KMS-11 (cell line): Measurements from ENCODE around the gene ZBTB20.

Experiments
- H2AFZ ChIP-seq: fragments of 200-600 bp; sonication (generic); 2 replicates; pipeline ENCODE4 v1.6.1; 2016; ENCODE audit warnings: antibody characterized with exemption, mixed run types, low read depth
- H3K27ac ChIP-seq: fragments of 200-600 bp; sonication (generic); 2 replicates; pipeline ENCODE4 v1.6.1; 2016; ENCODE audit warnings: mild to moderate bottlenecking, mixed run types
- H3K27me3 ChIP-seq: fragments of 200-600 bp; sonication (generic); 2 replicates; pipeline ENCODE4 v1.6.1; 2017; ENCODE audit warnings: mild to moderate bottlenecking, low read depth, mixed run types, moderate library complexity; ENCODE audit not compliant: insufficient read depth
- H3K36me3 ChIP-seq: fragments of 200-600 bp; sonication (generic); 2 replicates; pipeline ENCODE4 v1.6.1; 2017; ENCODE audit warnings: mild to moderate bottlenecking, mixed run types; ENCODE audit not compliant: insufficient read depth
- H3K4me1 ChIP-seq: fragments of 200-600 bp; sonication (generic); 2 replicates; pipeline ENCODE4 v1.6.1; 2016; ENCODE audit warnings: mild to moderate bottlenecking, low read depth, mixed run types; ENCODE audit not compliant: poor library complexity, severe bottlenecking
- H3K4me2 ChIP-seq: fragments of 200-600 bp; sonication (generic); 2 replicates; pipeline ENCODE4 v1.7.0; 2016; ENCODE audit warnings: mild to moderate bottlenecking, mixed run types
- H3K4me3 ChIP-seq: fragments of 200-600 bp; sonication (generic); IDR thresholded peaks from 2 replicates; pipeline ENCODE4 v1.6.1; 2017; ENCODE audit warnings: low read depth, low read length, mixed read lengths; ENCODE audit not compliant: insufficient read depth
- H3K79me2 ChIP-seq: fragments of 200-600 bp; sonication (generic); 2 replicates; pipeline ENCODE4 v1.6.1; 2016; ENCODE audit warnings: low read depth, mixed run types; ENCODE audit not compliant: insufficient read depth
- H3K9ac ChIP-seq: fragments of 200-600 bp; sonication (generic); 2 replicates; pipeline ENCODE4 v1.6.1; 2016; ENCODE audit warnings: mild to moderate bottlenecking, mixed run types
- H4K20me1 ChIP-seq: fragments of 200-600 bp; sonication (generic); 2 replicates; pipeline ENCODE4 v1.6.1; 2016; ENCODE audit warnings: mild to moderate bottlenecking, mixed run types; ENCODE audit not compliant: insufficient read depth
- CTCF ChIP-seq: fragments of 200-600 bp; sonication (generic); conservative IDR thresholded peaks from 2 replicates; pipeline ENCODE4 v1.6.1; 2017; ENCODE audit warnings: low read depth, mild to moderate bottlenecking, antibody characterized with exemption, low read length, moderate library complexity, mixed read lengths

The ZBTB20 gene

GRCh38 chr3:114745322-114746240 is 401.5 kb downstream of the ZBTB20 start:
- Histone ChIP-seq H3K4me3 (no peak overlapping the region), H3K4me2 (0 out of 2 replicates have a peak overlapping the region, but pooled peaks have one; percentile 44), H2AFZ (peak overlapping the region; percentile 59; the same call in 1 of the 2 replicates), H3K36me3 (no peaks in the 10 kb centered on the region), H3K9ac (no peak overlapping the region), H3K4me1 (peaks cover 4% of the 10 kb centered on the region), H4K20me1 (no peaks in the 10 kb centered on the region), H3K27me3 (no peaks in the 10 kb centered on the region), H3K79me2 (no peaks in the 10 kb centered on the region), H3K27ac (no peak overlapping the region)
- no peak for TF ChIP-seq CTCF

GRCh38 chr3:114743746-114744485 is 403.2 kb downstream of the ZBTB20 start:
- Histone ChIP-seq H2AFZ (no peak overlapping the region), H3K4me3 (no peak overlapping the region), H3K4me1 (peaks cover 4% of the 10 kb centered on the region), H3K9ac (no peak overlapping the region), H3K36me3 (no peaks in the 10 kb centered on the region), H3K79me2 (no peaks in the 10 kb centered on the region), H3K4me2 (no peak overlapping the region), H3K27ac (no peak overlapping the region), H3K27me3 (no peaks in the 10 kb centered on the region), H4K20me1 (no peaks in the 10 kb centered on the region)
- no peak for TF ChIP-seq CTCF

GRCh38 chr3:114741066-114741465 is 406.0 kb downstream of the ZBTB20 start:
- no peaks in the 10 kb centered on the region for H3K4me1 ChIP-seq
- no peak overlapping the region for H2AFZ ChIP-seq
- TF ChIP-seq CTCF, result no peak
- no peak overlapping the region for H3K9ac ChIP-seq
- H4K20me1 ChIP-seq, result no peaks in the 10 kb centered on the region
- H3K36me3 ChIP-seq, result no peaks in the 10 kb centered on the region
- no peak overlapping the region for H3K4me3 ChIP-seq
- no peaks in the 10 kb centered on the region for H3K27me3 ChIP-seq
- no peaks in the 10 kb centered on the region for H3K79me2 ChIP-seq
- H3K4me2 ChIP-seq, result no peak overlapping the region
- H3K27ac ChIP-seq, result no peak overlapping the region

DNA sequence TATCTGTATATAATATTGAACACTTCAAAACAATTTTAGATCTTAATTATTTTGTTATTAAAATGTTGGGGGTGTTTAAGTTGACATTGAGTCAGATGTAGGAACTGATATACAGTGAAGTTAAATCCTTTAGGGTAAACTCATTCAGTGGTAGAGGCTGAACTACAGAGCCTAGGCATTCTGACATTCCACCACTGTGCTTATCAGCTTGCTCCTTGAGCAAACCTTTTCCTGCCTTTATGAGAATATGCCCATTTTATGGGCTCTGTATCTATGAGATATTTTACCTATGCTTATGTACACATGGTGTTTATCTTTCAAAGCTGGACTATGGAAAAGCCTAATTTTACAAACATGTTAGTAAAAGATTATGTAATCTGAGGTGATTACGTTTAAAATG is 407.5 kb downstream of the ZBTB20 start:
- Histone ChIP-seq H3K4me2 (no peak overlapping the region), H3K36me3 (no peaks in the 10 kb centered on the region), H2AFZ (no peak overlapping the region), H3K9ac (no peak overlapping the region), H4K20me1 (no peaks in the 10 kb centered on the region), H3K4me1 (no peaks in the 10 kb centered on the region), H3K79me2 (no peaks in the 10 kb centered on the region), H3K4me3 (no peak overlapping the region), H3K27me3 (no peaks in the 10 kb centered on the region), H3K27ac (no peak overlapping the region)
- TF ChIP-seq CTCF, result no peak
